Astrocyte (in vitro differentiated cells and primary cell): ENCODE data around the gene MED15.

Experiments used
- CTCF ChIP-seq: IDR thresholded peaks from 2 replicates; pipeline ENCODE4 v1.5.1; 2011; ENCODE audit warnings: low read depth, mild to moderate bottlenecking, inconsistent platforms, low read length, moderate library complexity; ENCODE audit not compliant: insufficient read depth
- EZH2 ChIP-seq: IDR thresholded peaks from 2 replicates; pipeline ENCODE4 v1.6.1; 2012; ENCODE audit warnings: mild to moderate bottlenecking, low read length, inconsistent platforms; ENCODE audit not compliant: insufficient read depth

GRCh38 chr22:20463324-20464095 lies 43.9 kb upstream of the MED15 start:
- TF ChIP-seq CTCF, result no peak
- no peak for TF ChIP-seq EZH2
